Lung (tissue), 12 donors: ENCODE results near the gene TTC23. TPM values are rescaled to one million over a fixed set of nuclear protein-coding genes. Genes with fewer than 3 reads are reported as not detected.

Source experiments
- ATAC-seq: fragments of 200-7000 bp; cut with Tn5 transposase; one replicate; pipeline ENCODE4 v1.9.1; 2020; ENCODE audit warnings: moderate number of reproducible peaks; ENCODE audit not compliant: insufficient read depth, low FRiP score
- DNase-seq, 3 donors: peaks; one replicate each; pipeline ENCODE4 v3.0.0-alpha.2; 2013 to 2017
- H3K27ac ChIP-seq, 2 donors: one replicate each; pipeline ENCODE4 v1.5.1; 2013; ENCODE audit warnings: mild to moderate bottlenecking in 2 of 2, moderate library complexity in 2 of 2, control low read depth in 1 of 2, inconsistent platforms in 1 of 2, low read depth in 1 of 2, low read length in 1 of 2
- H3K27me3 ChIP-seq, 3 donors: one replicate each; pipeline ENCODE4 v1.5.1; 2013; ENCODE audit warnings: low read length in 2 of 3; ENCODE audit not compliant: control insufficient read depth in 3 of 3, insufficient read depth in 3 of 3
- H3K36me3 ChIP-seq, 4 donors: one replicate each; pipeline ENCODE4 v1.5.1; 2013; ENCODE audit warnings: low read length in 4 of 4, mild to moderate bottlenecking in 1 of 4, moderate library complexity in 1 of 4; ENCODE audit not compliant: control insufficient read depth in 4 of 4, insufficient read depth in 4 of 4
- H3K4me1 ChIP-seq, 5 donors: one replicate each; pipeline ENCODE4 v1.5.1; 2013; ENCODE audit warnings: low read length in 5 of 5, mild to moderate bottlenecking in 2 of 5, moderate library complexity in 1 of 5; ENCODE audit not compliant: control insufficient read depth in 5 of 5, insufficient read depth in 5 of 5
- H3K4me3 ChIP-seq: one replicate; pipeline ENCODE4 v1.5.1; 2013; ENCODE audit warnings: mild to moderate bottlenecking, control low read depth, moderate library complexity
- H3K9ac ChIP-seq, 2 donors: one replicate each; pipeline ENCODE4 v1.5.1; 2013; ENCODE audit warnings: low read length in 2 of 2, control low read depth in 1 of 2; ENCODE audit not compliant: insufficient read depth in 1 of 2
- H3K9me3 ChIP-seq, 4 donors: one replicate each; pipeline ENCODE4 v1.5.1; 2013; ENCODE audit warnings: low read length in 3 of 4, mild to moderate bottlenecking in 1 of 4, moderate library complexity in 1 of 4; ENCODE audit not compliant: control insufficient read depth in 4 of 4, insufficient read depth in 3 of 4
- WGBS, 2 donors: extraction: QIAGEN DNeasy Blood & Tissue Kit; methylation state at CpG; one replicate each; pipeline ENCODE4 v1.1.7; 2013; 5-methylcytosine and 5-hydroxymethylcytosine counted together
- polyA plus RNA-seq, 2 donors: library from polyadenylated mRNA; stranded (reverse); fragments of 200-250 nt; gene quantifications; one replicate each; pipeline ENCODE4 v1.2.1, GENCODE V29; 2013
- total RNA-seq, 2 donors: library from RNA; depleted of rRNA in 1 of 2; stranded (reverse); fragments of >200 nt in 1 of 2; gene quantifications; one replicate each; pipeline ENCODE4 v1.2.1, GENCODE V29; 2014 to 2021
- TF ChIP-seq, protein P1 (sequence below): IDR thresholded peaks from 2 replicates; pipeline ENCODE4 v1.5.1; 2012; ENCODE audit warnings: mild to moderate bottlenecking; ENCODE audit errors: control extremely low read depth, extremely low read depth
- donor health status: control.
- donor health status: control.
- donor health status: Bipolar disorder and iron deficiency.
- donor health status: healthy.
- donor health status: DM: yes; HTN: yes; CAD: no.

The TTC23 gene
- total and polyA plus RNA-seq, 4 donors = 6.2 to 48.5 (median 10.6) TPM

DNA sequence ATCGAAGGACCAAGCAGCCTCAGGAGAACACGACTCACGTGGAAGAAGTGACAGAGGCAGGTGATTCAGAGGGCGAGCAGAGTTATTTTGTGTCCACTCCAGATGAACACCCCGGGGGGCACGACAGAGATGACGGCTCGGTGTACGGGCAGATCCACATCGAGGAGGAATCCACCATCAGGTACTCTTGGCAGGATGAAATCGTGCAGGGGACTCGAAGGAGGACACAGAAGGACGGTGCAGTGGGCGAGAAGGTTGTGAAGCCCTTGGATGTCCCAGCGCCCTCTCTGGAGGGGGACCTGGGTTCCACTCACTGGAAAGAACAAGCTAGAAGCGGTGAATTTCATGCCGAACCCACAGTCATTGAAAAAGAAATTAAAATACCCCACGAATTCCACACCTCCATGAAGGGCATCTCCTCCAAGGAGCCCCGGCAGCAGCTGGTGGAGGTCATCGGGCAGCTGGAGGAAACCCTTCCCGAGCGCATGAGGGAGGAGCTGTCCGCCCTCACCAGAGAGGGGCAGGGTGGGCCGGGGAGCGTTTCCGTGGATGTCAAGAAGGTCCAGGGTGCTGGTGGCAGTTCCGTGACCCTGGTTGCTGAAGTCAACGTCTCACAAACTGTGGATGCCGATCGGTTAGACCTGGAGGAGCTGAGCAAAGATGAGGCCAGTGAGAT is 118.5 kb downstream of the TTC23 start:
- peaks cover 0 to 9% (median 0%) of the 10 kb centered on the region in 4 donors for H3K36me3 ChIP-seq
- H3K9ac ChIP-seq = no peak overlapping the region
- no peak for ATAC-seq
- no peaks in the 10 kb centered on the region for H3K9me3 ChIP-seq
- no peak for DNase-seq
- no peak overlapping the region for H3K27ac ChIP-seq
- no peaks in the 10 kb centered on the region for H3K27me3 ChIP-seq
- H3K4me1 ChIP-seq = peaks cover 0 to 11% (median 3%) of the 10 kb centered on the region in 5 donors
- TF ChIP-seq, protein P1, sequence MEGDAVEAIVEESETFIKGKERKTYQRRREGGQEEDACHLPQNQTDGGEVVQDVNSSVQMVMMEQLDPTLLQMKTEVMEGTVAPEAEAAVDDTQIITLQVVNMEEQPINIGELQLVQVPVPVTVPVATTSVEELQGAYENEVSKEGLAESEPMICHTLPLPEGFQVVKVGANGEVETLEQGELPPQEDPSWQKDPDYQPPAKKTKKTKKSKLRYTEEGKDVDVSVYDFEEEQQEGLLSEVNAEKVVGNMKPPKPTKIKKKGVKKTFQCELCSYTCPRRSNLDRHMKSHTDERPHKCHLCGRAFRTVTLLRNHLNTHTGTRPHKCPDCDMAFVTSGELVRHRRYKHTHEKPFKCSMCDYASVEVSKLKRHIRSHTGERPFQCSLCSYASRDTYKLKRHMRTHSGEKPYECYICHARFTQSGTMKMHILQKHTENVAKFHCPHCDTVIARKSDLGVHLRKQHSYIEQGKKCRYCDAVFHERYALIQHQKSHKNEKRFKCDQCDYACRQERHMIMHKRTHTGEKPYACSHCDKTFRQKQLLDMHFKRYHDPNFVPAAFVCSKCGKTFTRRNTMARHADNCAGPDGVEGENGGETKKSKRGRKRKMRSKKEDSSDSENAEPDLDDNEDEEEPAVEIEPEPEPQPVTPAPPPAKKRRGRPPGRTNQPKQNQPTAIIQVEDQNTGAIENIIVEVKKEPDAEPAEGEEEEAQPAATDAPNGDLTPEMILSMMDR = no peak
- WGBS, 2 donors = 93 to 95% methylated on average over 30 of the region's 30 CpGs
- H3K4me3 ChIP-seq = no peak overlapping the region

DNA sequence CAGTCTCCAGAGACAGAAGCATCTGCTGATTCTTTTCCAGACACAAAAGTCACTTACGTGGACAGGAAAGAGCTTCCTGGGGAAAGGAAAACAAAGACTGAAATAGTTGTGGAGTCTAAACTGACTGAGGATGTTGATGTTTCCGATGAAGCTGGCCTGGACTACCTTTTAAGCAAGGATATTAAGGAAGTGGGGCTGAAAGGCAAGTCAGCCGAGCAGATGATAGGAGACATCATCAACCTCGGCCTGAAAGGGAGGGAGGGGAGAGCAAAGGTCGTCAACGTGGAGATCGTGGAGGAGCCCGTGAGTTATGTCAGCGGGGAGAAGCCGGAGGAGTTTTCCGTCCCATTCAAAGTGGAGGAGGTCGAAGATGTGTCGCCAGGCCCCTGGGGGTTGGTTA is 119.1 kb downstream of the TTC23 start:
- Histone ChIP-seq H3K27ac (peak overlapping the region in 1 of 2 donors; percentile 41), H3K9me3 (no peaks in the 10 kb centered on the region), H3K4me1 (peaks cover 0 to 11% (median 4%) of the 10 kb centered on the region in 5 donors), H3K4me3 (no peak overlapping the region), H3K36me3 (peaks cover 0 to 9% (median 0%) of the 10 kb centered on the region in 4 donors), H3K27me3 (no peaks in the 10 kb centered on the region), H3K9ac (no peak overlapping the region)
- no peak for ATAC-seq
- TF ChIP-seq, protein P1 = no peak
- no peak for DNase-seq
- 69 to 70% methylated on average over 13 of the region's 13 CpGs for WGBS, 2 donors

DNA sequence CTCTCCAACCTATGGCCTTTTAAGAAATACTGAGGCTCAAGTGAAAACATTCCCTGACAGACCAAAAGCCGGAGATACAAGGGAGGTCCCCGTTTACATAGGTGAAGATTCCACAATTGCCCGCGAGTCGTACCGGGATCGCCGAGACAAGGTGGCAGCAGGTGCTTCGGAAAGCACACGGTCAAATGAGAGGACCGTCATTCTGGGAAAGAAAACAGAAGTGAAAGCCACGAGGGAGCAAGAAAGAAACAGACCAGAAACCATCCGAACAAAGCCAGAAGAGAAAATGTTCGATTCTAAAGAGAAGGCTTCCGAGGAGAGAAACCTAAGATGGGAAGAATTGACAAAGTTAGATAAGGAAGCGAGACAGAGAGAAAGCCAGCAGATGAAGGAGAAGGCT is 119.7 kb downstream of the TTC23 start:
- Histone ChIP-seq H3K9me3 (no peaks in the 10 kb centered on the region), H3K4me1 (peaks cover 0 to 11% (median 4%) of the 10 kb centered on the region in 5 donors), H3K36me3 (peaks cover 0 to 9% (median 0%) of the 10 kb centered on the region in 4 donors), H3K27ac (no peak overlapping the region), H3K4me3 (no peak overlapping the region), H3K9ac (no peak overlapping the region), H3K27me3 (no peaks in the 10 kb centered on the region)
- DNase-seq (no peak), ATAC-seq (no peak)
- WGBS, 2 donors = 69 to 79% methylated on average over 16 of the region's 16 CpGs
- TF ChIP-seq, protein P1 = no peak
